BJ (cell line): ENCODE data around the gene ACVR2B. TPM values are rescaled to one million over a fixed set of nuclear protein-coding genes. Genes with fewer than 3 reads are reported as not detected.
A peak's percentile ranks its signal among the peaks of the same experiment; 100 is the strongest.
"Not testable (repeated sequence)": the region's sequence is repeated elsewhere in the genome, so short reads cannot be mapped to it uniquely, and the experiment has no call there.

Experiments
- CTCF ChIA-PET: fragments of 350-600 bp; formaldehyde crosslinking; extraction: SDS; loops from one replicate; lab custom pipeline; 2021; ENCODE audit warnings: antibody characterized with exemption, inconsistent platforms; lab: Yijun Ruan, JAX
- POLR2A ChIA-PET: fragments of 300-600 bp; sonication (Branson Sonifier 250); formaldehyde crosslinking; extraction: SDS; loops from one replicate; lab custom pipeline; 2021; ENCODE audit warnings: antibody characterized with exemption; lab: Charles Lee
- DNase-seq: peaks from one replicate; pipeline ENCODE4 v3.0.0-alpha.2; 2011; ENCODE audit warnings: low read depth
- H3K27me3 ChIP-seq: 2 replicates; pipeline ENCODE4 v1.6.0; 2011; ENCODE audit warnings: low read length; ENCODE audit not compliant: control insufficient read depth, insufficient read depth
- H3K36me3 ChIP-seq: 2 replicates; pipeline ENCODE4 v1.5.1; 2011; ENCODE audit warnings: low read length; ENCODE audit not compliant: control insufficient read depth, insufficient read depth
- H3K4me3 ChIP-seq: 2 replicates; pipeline ENCODE4 v1.5.1; 2011; ENCODE audit warnings: low read depth, mild to moderate bottlenecking, control low read depth, low read length
- CTCF ChIP-seq: IDR thresholded peaks from 2 replicates; pipeline ENCODE4 v1.5.1; 2011; ENCODE audit warnings: low read depth, mild to moderate bottlenecking, control low read depth, inconsistent platforms, low read length, moderate library complexity; ENCODE audit not compliant: insufficient read depth
- polyA minus RNA-seq: library from RNA; depleted of rRNA, polyadenylated mRNA; stranded (reverse); fragments of >200 nt; gene quantifications from 2 replicates; pipeline ENCODE4 v1.2.3, GENCODE V29; 2011; rRNA and poly(A)+ RNA removed
- polyA plus RNA-seq: library from polyadenylated mRNA; depleted of rRNA; stranded (reverse); fragments of >200 nt; gene quantifications from 2 replicates; pipeline ENCODE4 v1.2.3, GENCODE V29; 2011; rRNA removed

ACVR2B gene
- polyA plus RNA-seq: 0.83 and 1.6 TPM in 2 replicates
- 4.8 and 5.0 TPM in 2 replicates for polyA minus RNA-seq

GRCh38 chr3:38453075-38453912 is at the start of gene ACVR2B:
Gene ACVR2B, plus strand, starts transcription at chr3:38453890. Its CDS starts 433 bp downstream, at chr3:38454323.
- H3K36me3 ChIP-seq: no peaks in the 10 kb centered on the region
- no peak for TF ChIP-seq CTCF
- no peak for DNase-seq
- H3K27me3 ChIP-seq: no peaks in the 10 kb centered on the region
- ChIA-PET CTCF (interaction anchor here (1.0 kb wide), 1 partner anchor 20 kb away, joined by 3 read pairs; no protein-coding TSS in a partner anchor), POLR2A (no interaction called here)
- H3K4me3 ChIP-seq: peak within 1 kb of the TSS; percentile 69

- DNase-seq: peak; percentile 25
- POLR2A ChIA-PET: no interaction called here
- H3K27me3 ChIP-seq: no peaks in the 10 kb centered on the region
- no peak overlapping the region for H3K4me3 ChIP-seq
- CTCF ChIA-PET: no interaction called here
- no peak for TF ChIP-seq CTCF
- no peaks in the 10 kb centered on the region; the same call in none of the 2 replicates for H3K36me3 ChIP-seq
Observed at GRCh38 chr3:38404286-38404685, 49.4 kb upstream of the ACVR2B start.

GRCh38 chr3:38411591-38411990 is 42.1 kb upstream of the ACVR2B start:
- Histone ChIP-seq H3K4me3 (no peak overlapping the region), H3K27me3 (no peaks in the 10 kb centered on the region), H3K36me3 (no peaks in the 10 kb centered on the region)
- CTCF ChIA-PET: interaction anchor here (1.1 kb wide), 1 partner anchor 20 kb away, joined by 3 read pairs; no protein-coding TSS in a partner anchor
- no peak for TF ChIP-seq CTCF
- DNase-seq: no peak
- POLR2A ChIA-PET: no interaction called here

GRCh38 chr3:38420758-38421157 is 32.9 kb upstream of the ACVR2B start:
- CTCF ChIA-PET, POLR2A ChIA-PET, DNase-seq, H3K4me3 ChIP-seq, H3K27me3 ChIP-seq, H3K36me3 ChIP-seq: not testable (repeated sequence)

DNA sequence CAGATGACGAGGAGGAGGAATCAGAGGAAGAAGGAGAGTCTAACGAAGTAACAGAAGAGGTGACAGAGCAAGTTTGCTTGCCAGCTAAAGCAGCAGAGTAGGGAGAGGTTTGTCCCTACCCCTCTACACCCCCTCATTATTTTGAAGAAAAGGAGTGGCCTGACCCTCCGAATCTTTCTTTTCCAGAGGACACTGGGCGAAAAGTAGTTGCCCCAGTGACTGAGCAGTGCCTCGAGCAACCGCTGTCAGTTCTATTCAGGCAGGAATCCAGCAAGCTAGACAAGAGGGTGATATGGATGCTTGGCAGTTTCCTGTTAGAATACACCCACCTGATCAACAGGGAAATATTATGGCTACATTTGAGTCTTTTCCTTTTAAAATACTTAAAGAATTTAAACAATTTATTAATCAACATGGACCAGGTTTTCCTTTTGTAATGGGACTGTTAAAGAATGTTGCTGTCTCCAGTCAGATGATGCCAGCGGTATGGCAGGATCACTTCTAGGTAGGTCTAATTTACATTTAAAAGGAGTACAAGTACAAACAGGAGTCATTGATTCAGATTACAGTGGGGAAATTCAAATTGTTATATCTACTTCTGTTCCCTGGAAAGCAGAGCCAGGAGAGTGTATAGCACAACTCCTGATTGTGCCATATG is 31.9 kb upstream of the ACVR2B start:
- POLR2A ChIA-PET: no interaction called here
- no peak for TF ChIP-seq CTCF
- CTCF ChIA-PET: no interaction called here

DNA sequence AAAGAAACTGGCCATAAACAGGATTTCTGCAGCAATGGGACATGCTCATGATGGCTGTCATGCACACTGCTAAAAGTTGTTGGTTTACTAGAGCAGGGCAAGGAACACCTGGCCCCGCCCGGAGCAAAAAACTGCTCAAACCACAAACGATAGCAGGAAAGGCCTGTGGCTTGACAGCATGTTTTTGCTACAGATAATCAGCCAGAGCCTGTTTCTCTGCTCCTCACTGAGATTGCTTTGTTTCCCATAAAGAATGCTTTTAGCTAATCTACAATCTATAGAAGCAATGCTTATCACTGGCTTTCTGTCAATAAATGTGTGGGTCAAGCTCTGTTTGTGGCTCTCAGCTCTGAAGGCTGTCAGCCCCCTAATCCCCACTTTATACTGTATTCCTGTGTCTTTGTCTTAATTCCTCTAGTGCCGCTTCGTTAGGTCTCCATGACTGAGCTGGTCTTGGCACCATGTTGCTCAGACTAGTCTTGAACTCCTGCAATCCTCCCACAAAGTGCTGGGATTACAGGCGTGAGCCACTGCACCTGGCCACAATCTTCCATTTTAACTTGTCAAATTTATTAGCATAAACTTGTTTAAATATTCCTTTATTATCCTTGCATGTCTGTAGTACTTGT is 26.8 kb upstream of the ACVR2B start:
- CTCF ChIA-PET, H3K27me3 ChIP-seq, POLR2A ChIA-PET, DNase-seq, H3K36me3 ChIP-seq, H3K4me3 ChIP-seq: not testable (repeated sequence)

More for the DNA sequence above, 31.9 kb upstream of the ACVR2B start:
- DNase-seq: no peak
- no peaks in the 10 kb centered on the region for H3K27me3 ChIP-seq
- no peaks in the 10 kb centered on the region for H3K36me3 ChIP-seq
- H3K4me3 ChIP-seq: no peak overlapping the region

GRCh38 chr3:38432871-38433658 is 20.6 kb upstream of the ACVR2B start:
- POLR2A ChIA-PET, H3K36me3 ChIP-seq, DNase-seq, H3K4me3 ChIP-seq, H3K27me3 ChIP-seq, CTCF ChIA-PET: not testable (repeated sequence)

GRCh38 chr3:38433661-38434060 is 20.0 kb upstream of the ACVR2B start:
- CTCF ChIA-PET, DNase-seq, POLR2A ChIA-PET, H3K4me3 ChIP-seq, H3K36me3 ChIP-seq, H3K27me3 ChIP-seq: not testable (repeated sequence)
